ENCODE results near the gene RABGAP1L.

DNA sequence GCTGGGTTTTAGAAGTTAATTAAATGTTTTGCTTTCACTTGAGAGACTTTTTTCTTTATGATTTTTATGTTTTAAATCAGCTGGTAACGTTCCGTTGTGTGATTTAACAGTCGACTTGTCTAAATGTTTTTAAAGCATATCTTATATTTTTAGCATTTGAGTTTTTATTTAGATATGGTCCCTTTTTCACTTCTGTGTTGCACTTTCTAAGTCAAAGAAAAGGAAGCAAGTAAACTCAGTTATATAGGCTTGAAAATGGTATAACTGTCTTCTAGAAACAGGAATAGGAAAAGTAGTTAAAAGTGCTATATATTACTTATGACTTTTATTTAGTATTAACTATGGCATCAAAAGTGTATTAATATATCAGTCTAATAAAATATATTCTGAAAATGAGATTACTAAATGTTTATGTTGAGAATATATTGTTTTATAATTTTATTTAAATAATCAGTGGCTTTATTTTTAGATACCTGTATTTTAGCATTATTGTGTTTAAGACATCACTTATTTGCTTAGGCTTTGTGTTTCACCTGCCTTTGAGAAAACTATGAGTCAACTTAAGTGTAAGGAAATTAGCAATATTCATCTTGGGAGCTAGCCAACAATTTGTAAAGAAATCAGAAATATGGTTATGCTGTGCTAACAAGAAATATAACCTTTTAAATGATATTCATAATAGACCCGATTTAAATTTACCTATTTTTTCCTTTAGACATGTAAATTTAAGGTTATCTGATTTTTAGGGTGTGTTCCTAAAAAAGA lies 60.5 kb downstream of the RABGAP1L start:
- TF ChIP-seq POLR2AphosphoS5 (IDR thresholded peaks at IDR 0.05; ENCODE audit: borderline replicate concordance, low read depth, low read length) (no peak), EZH2 (IDR thresholded peaks at IDR 0.05) (no peak), FOXP2 (optimal IDR thresholded peaks at IDR 0.05; ENCODE audit: control extremely low read depth, extremely low read length, insufficient read depth) (no peak)
